Karpas-422 (cell line): ENCODE data around the gene DPRX. TPM values are rescaled to one million over a fixed set of nuclear protein-coding genes. Genes with fewer than 3 reads are reported as not detected.

Experiments
- DNase-seq: peaks from one replicate; pipeline ENCODE4 v3.0.0-alpha.2; 2015
- H2AFZ ChIP-seq: fragments of 200-600 bp; sonication (generic); 2 replicates; pipeline ENCODE4 v1.6.1; 2014; ENCODE audit warnings: antibody characterized with exemption, low read length, mixed read lengths
- H3K27ac ChIP-seq: fragments of 200-600 bp; sonication (generic); 2 replicates; pipeline ENCODE4 v1.5.1; 2014; ENCODE audit warnings: mild to moderate bottlenecking, low read length, moderate library complexity
- H3K27me3 ChIP-seq: fragments of 200-600 bp; sonication (generic); 2 replicates; pipeline ENCODE4 v1.6.1; 2014; ENCODE audit warnings: low read length, mixed read lengths
- H3K36me3 ChIP-seq: fragments of 200-600 bp; sonication (generic); 2 replicates; pipeline ENCODE4 v1.6.1; 2014; ENCODE audit warnings: low read length, mixed read lengths; ENCODE audit not compliant: insufficient read depth
- H3K4me1 ChIP-seq: fragments of 200-600 bp; sonication (generic); 2 replicates; pipeline ENCODE4 v1.6.1; 2014; ENCODE audit warnings: mild to moderate bottlenecking, low read length, mixed read lengths
- H3K4me2 ChIP-seq: fragments of 200-600 bp; sonication (generic); 2 replicates; pipeline ENCODE4 v1.6.1; 2014; ENCODE audit warnings: low read length, low read depth, mild to moderate bottlenecking; ENCODE audit not compliant: poor library complexity, severe bottlenecking
- H3K4me3 ChIP-seq: fragments of 200-600 bp; sonication (generic); 2 replicates; pipeline ENCODE4 v1.5.1; 2014; ENCODE audit warnings: mild to moderate bottlenecking, antibody characterized with exemption, low read length, mixed read lengths
- H3K79me2 ChIP-seq: fragments of 200-600 bp; sonication (generic); 2 replicates; pipeline ENCODE4 v1.6.1; 2014; ENCODE audit warnings: mild to moderate bottlenecking, low read length, mixed read lengths
- H3K9ac ChIP-seq: fragments of 200-600 bp; sonication (generic); 2 replicates; pipeline ENCODE4 v1.6.0; 2014; ENCODE audit warnings: low read length
- H3K9me2 ChIP-seq: fragments of 200-600 bp; sonication (generic), shearing (Covaris generic); replicated peaks from 2 replicates; pipeline ENCODE4 v1.6.0; 2014; ENCODE audit warnings: mild to moderate bottlenecking, low read length, moderate library complexity; ENCODE audit not compliant: insufficient read depth
- H3K9me3 ChIP-seq: fragments of 300-700, 200-600 bp; sonication (generic); 2 replicates; pipeline ENCODE4 v1.6.1; 2014; ENCODE audit warnings: low read length, mixed read lengths
- H4K20me1 ChIP-seq: fragments of 200-600 bp; sonication (generic); 2 replicates; pipeline ENCODE4 v1.6.1; 2014; ENCODE audit warnings: mild to moderate bottlenecking, antibody characterized with exemption, low read length, low read depth; ENCODE audit not compliant: insufficient read depth
- total RNA-seq: library from RNA; depleted of rRNA; stranded (reverse); fragments of >200 nt; shearing (Covaris generic); gene quantifications from 2 replicates; pipeline ENCODE4 v1.2.3, GENCODE V29; 2014; ENCODE audit warnings: low replicate concordance

Gene DPRX
- total RNA-seq, 1 experiment from 2014 or later, result not detected

- Histone ChIP-seq H3K9ac (no peak overlapping the region), H3K79me2 (no peaks in the 10 kb centered on the region), H2AFZ (no peak overlapping the region), H3K4me2 (no peak overlapping the region), H3K27me3 (no peaks in the 10 kb centered on the region), H3K27ac (no peak overlapping the region), H3K9me3 (no peaks in the 10 kb centered on the region), H3K4me1 (no peaks in the 10 kb centered on the region), H3K36me3 (no peaks in the 10 kb centered on the region), H3K9me2 (no peaks in the 10 kb centered on the region), H3K4me3 (no peak overlapping the region), H4K20me1 (no peaks in the 10 kb centered on the region)
- DNase-seq, result no peak
Observed at GRCh38 chr19:53634768-53635167, 3.0 kb downstream of the DPRX start.

- Histone ChIP-seq H3K9me2 (no peaks in the 10 kb centered on the region), H2AFZ (no peak overlapping the region), H4K20me1 (no peaks in the 10 kb centered on the region), H3K79me2 (no peaks in the 10 kb centered on the region), H3K36me3 (no peaks in the 10 kb centered on the region), H3K27ac (no peak overlapping the region), H3K4me3 (no peak overlapping the region), H3K9ac (no peak overlapping the region), H3K4me2 (no peak overlapping the region), H3K4me1 (no peaks in the 10 kb centered on the region), H3K9me3 (no peaks in the 10 kb centered on the region), H3K27me3 (no peaks in the 10 kb centered on the region)
- no peak for DNase-seq
Observed at GRCh38 chr19:53639471-53639870, 7.7 kb downstream of the DPRX start.

- Histone ChIP-seq H4K20me1 (no peaks in the 10 kb centered on the region), H3K9me2 (no peaks in the 10 kb centered on the region), H3K4me3 (no peak overlapping the region), H3K4me2 (no peak overlapping the region), H3K9me3 (no peaks in the 10 kb centered on the region), H3K27ac (no peak overlapping the region), H3K9ac (no peak overlapping the region), H3K36me3 (no peaks in the 10 kb centered on the region), H3K27me3 (no peaks in the 10 kb centered on the region), H2AFZ (no peak overlapping the region), H3K4me1 (no peaks in the 10 kb centered on the region), H3K79me2 (no peaks in the 10 kb centered on the region)
- DNase-seq, result no peak
Observed at GRCh38 chr19:53642381-53643099, 10.7 kb downstream of the DPRX start.

GRCh38 chr19:53644061-53644816, 12.4 kb downstream of the DPRX start:
- no peaks in the 10 kb centered on the region for H3K79me2 ChIP-seq
- H3K4me1 ChIP-seq, result no peaks in the 10 kb centered on the region
- no peak overlapping the region for H2AFZ ChIP-seq
- H3K4me2 ChIP-seq, result no peak overlapping the region
- H3K9me2 ChIP-seq, result no peaks in the 10 kb centered on the region
- H3K9me3 ChIP-seq, result peaks cover 7% of the 10 kb centered on the region
- DNase-seq, result no peak
- H3K9ac ChIP-seq, result no peak overlapping the region
- no peaks in the 10 kb centered on the region for H3K36me3 ChIP-seq
- H3K27ac ChIP-seq, result no peak overlapping the region
- H3K27me3 ChIP-seq, result no peaks in the 10 kb centered on the region
- H4K20me1 ChIP-seq, result no peaks in the 10 kb centered on the region
- H3K4me3 ChIP-seq, result no peak overlapping the region

- H3K4me1 ChIP-seq, result no peaks in the 10 kb centered on the region
- H3K36me3 ChIP-seq, result no peaks in the 10 kb centered on the region
- H4K20me1 ChIP-seq, result no peaks in the 10 kb centered on the region
- H3K4me3 ChIP-seq, result no peak overlapping the region
- H3K27me3 ChIP-seq, result no peaks in the 10 kb centered on the region
- H3K9ac ChIP-seq, result no peak overlapping the region
- no peak for DNase-seq
- no peak overlapping the region for H3K27ac ChIP-seq
- no peaks in the 10 kb centered on the region for H3K9me2 ChIP-seq
- H3K79me2 ChIP-seq, result no peaks in the 10 kb centered on the region
- no peak overlapping the region for H2AFZ ChIP-seq
- no peak overlapping the region for H3K4me2 ChIP-seq
- H3K9me3 ChIP-seq, result peaks cover 22% of the 10 kb centered on the region
Observed at GRCh38 chr19:53646144-53646543, 14.3 kb downstream of the DPRX start.

GRCh38 chr19:53647350-53647749, 15.6 kb downstream of the DPRX start:
- no peak for DNase-seq
- Histone ChIP-seq H3K27ac (no peak overlapping the region), H3K9me3 (peaks cover 22% of the 10 kb centered on the region), H3K79me2 (no peaks in the 10 kb centered on the region), H3K4me1 (no peaks in the 10 kb centered on the region), H3K4me3 (no peak overlapping the region), H3K36me3 (no peaks in the 10 kb centered on the region), H3K4me2 (no peak overlapping the region), H3K9ac (no peak overlapping the region), H3K9me2 (no peaks in the 10 kb centered on the region), H3K27me3 (no peaks in the 10 kb centered on the region), H2AFZ (no peak overlapping the region), H4K20me1 (no peaks in the 10 kb centered on the region)

- Histone ChIP-seq H3K4me3 (no peak overlapping the region), H3K36me3 (no peaks in the 10 kb centered on the region), H3K4me1 (no peaks in the 10 kb centered on the region), H3K27me3 (no peaks in the 10 kb centered on the region), H3K79me2 (no peaks in the 10 kb centered on the region), H4K20me1 (no peaks in the 10 kb centered on the region), H2AFZ (no peak overlapping the region), H3K9me3 (peaks cover 22% of the 10 kb centered on the region), H3K9me2 (no peaks in the 10 kb centered on the region), H3K4me2 (no peak overlapping the region), H3K9ac (no peak overlapping the region), H3K27ac (no peak overlapping the region)
- DNase-seq, result no peak
Observed at GRCh38 chr19:53647792-53648191, 16.0 kb downstream of the DPRX start.

GRCh38 chr19:53649746-53650593, 18.2 kb downstream of the DPRX start:
- H4K20me1 ChIP-seq, result no peaks in the 10 kb centered on the region
- no peak overlapping the region for H3K4me2 ChIP-seq
- peaks cover 25% of the 10 kb centered on the region for H3K9me3 ChIP-seq
- no peaks in the 10 kb centered on the region for H3K79me2 ChIP-seq
- no peaks in the 10 kb centered on the region for H3K4me1 ChIP-seq
- no peak overlapping the region for H3K27ac ChIP-seq
- no peaks in the 10 kb centered on the region for H3K9me2 ChIP-seq
- H3K27me3 ChIP-seq, result no peaks in the 10 kb centered on the region
- no peaks in the 10 kb centered on the region for H3K36me3 ChIP-seq
- no peak overlapping the region for H3K9ac ChIP-seq
- no peak overlapping the region for H2AFZ ChIP-seq
- no peak for DNase-seq
- no peak overlapping the region for H3K4me3 ChIP-seq
